Activated CD4-positive, alpha-beta T cell treated with anti-CD3 and anti-CD28 coated beads, Interleukin-2, amount 10 ng/mL, durations not matched to agents 7 days and 5 days (primary cell): ENCODE data around the gene ADGRL3. TPM values are rescaled to one million over a fixed set of nuclear protein-coding genes. Genes with fewer than 3 reads are reported as not detected.

Experiments used
- CTCF ChIA-PET: fragments of 350-600 bp; sonication (Branson Sonifier 250); formaldehyde crosslinking; loops from one replicate; lab custom pipeline; 2021; ENCODE audit warnings: antibody characterized with exemption; lab: Charles Lee
- POLR2A ChIA-PET: fragments of 350-600 bp; sonication (Branson Sonifier 250); formaldehyde crosslinking; loops from one replicate; lab custom pipeline; 2021; ENCODE audit warnings: antibody characterized with exemption; lab: Charles Lee
- DNase-seq: peaks from one replicate; pipeline ENCODE4 v3.0.0-alpha.2; 2020
- H3K27ac Mint-ChIP-seq: one replicate; pipeline ENCODE4 v1.8.0; 2021; ENCODE audit warnings: mild to moderate bottlenecking, moderate library complexity, mixed read lengths
- H3K27me3 Mint-ChIP-seq: one replicate; pipeline ENCODE4 v1.8.0; 2021; ENCODE audit warnings: mixed read lengths
- H3K36me3 Mint-ChIP-seq: one replicate; pipeline ENCODE4 v1.8.0; 2021; ENCODE audit warnings: low read depth, mixed read lengths
- H3K4me1 Mint-ChIP-seq: one replicate; pipeline ENCODE4 v1.8.0; 2021; ENCODE audit warnings: mixed read lengths
- H3K4me3 Mint-ChIP-seq: one replicate; pipeline ENCODE4 v1.8.0; 2021; ENCODE audit warnings: mild to moderate bottlenecking, moderate library complexity, mixed read lengths
- H3K9me3 Mint-ChIP-seq: one replicate; pipeline ENCODE4 v1.8.0; 2021; ENCODE audit warnings: mixed read lengths
- total RNA-seq, 2 experiments: library from RNA; stranded (reverse); gene quantifications; one replicate each; pipeline ENCODE4 v1.2.3, GENCODE V29; 2021

Gene ADGRL3
- total RNA-seq, 2 experiments from 2014 or later, result not detected

GRCh38 chr4:61915501-61915900 is 715.4 kb downstream of the ADGRL3 start:
- Mint-ChIP-seq H3K36me3 (no peaks in the 10 kb centered on the region), H3K27me3 (no peaks in the 10 kb centered on the region), H3K4me1 (no peaks in the 10 kb centered on the region), H3K4me3 (no peak overlapping the region), H3K27ac (no peak overlapping the region), H3K9me3 (no peaks in the 10 kb centered on the region)
- DNase-seq, result no peak
- ChIA-PET POLR2A (no interaction called here), CTCF (no interaction called here)

GRCh38 chr4:61918507-61918906 is 718.4 kb downstream of the ADGRL3 start:
- Mint-ChIP-seq H3K27ac (no peak overlapping the region), H3K4me1 (no peaks in the 10 kb centered on the region), H3K4me3 (no peak overlapping the region), H3K9me3 (peaks cover 2% of the 10 kb centered on the region), H3K27me3 (no peaks in the 10 kb centered on the region), H3K36me3 (no peaks in the 10 kb centered on the region)
- POLR2A ChIA-PET, result no interaction called here
- no peak for DNase-seq
- CTCF ChIA-PET, result no interaction called here

GRCh38 chr4:61918987-61919386 is 718.9 kb downstream of the ADGRL3 start:
- ChIA-PET POLR2A (no interaction called here), CTCF (no interaction called here)
- Mint-ChIP-seq H3K27ac (no peak overlapping the region), H3K4me1 (no peaks in the 10 kb centered on the region), H3K27me3 (no peaks in the 10 kb centered on the region), H3K4me3 (no peak overlapping the region), H3K36me3 (no peaks in the 10 kb centered on the region), H3K9me3 (peaks cover 2% of the 10 kb centered on the region)
- no peak for DNase-seq

- POLR2A ChIA-PET, result no interaction called here
- Mint-ChIP-seq H3K27ac (no peak overlapping the region), H3K4me3 (no peak overlapping the region), H3K4me1 (no peaks in the 10 kb centered on the region), H3K27me3 (no peaks in the 10 kb centered on the region), H3K36me3 (no peaks in the 10 kb centered on the region), H3K9me3 (peaks cover 2% of the 10 kb centered on the region)
- no peak for DNase-seq
- CTCF ChIA-PET, result no interaction called here
These were observed 719.4 kb downstream of the ADGRL3 start for GRCh38 chr4:61919561-61919960.

- Mint-ChIP-seq H3K27ac (no peak overlapping the region), H3K4me1 (no peaks in the 10 kb centered on the region), H3K36me3 (no peaks in the 10 kb centered on the region), H3K27me3 (no peaks in the 10 kb centered on the region), H3K4me3 (no peak overlapping the region), H3K9me3 (peaks cover 2% of the 10 kb centered on the region)
- ChIA-PET POLR2A (no interaction called here), CTCF (no interaction called here)
- no peak for DNase-seq
These were observed 721.8 kb downstream of the ADGRL3 start for GRCh38 chr4:61921920-61922319.

GRCh38 chr4:61922766-61923165 is 722.6 kb downstream of the ADGRL3 start:
- no peaks in the 10 kb centered on the region for H3K36me3 Mint-ChIP-seq
- no peak overlapping the region for H3K27ac Mint-ChIP-seq
- H3K27me3 Mint-ChIP-seq, result no peaks in the 10 kb centered on the region
- no peaks in the 10 kb centered on the region for H3K4me1 Mint-ChIP-seq
- peaks cover 2% of the 10 kb centered on the region for H3K9me3 Mint-ChIP-seq
- ChIA-PET POLR2A (no interaction called here), CTCF (no interaction called here)
- H3K4me3 Mint-ChIP-seq, result no peak overlapping the region
- no peak for DNase-seq

GRCh38 chr4:61923179-61923578 is 723.1 kb downstream of the ADGRL3 start:
- Mint-ChIP-seq H3K27ac (no peak overlapping the region), H3K36me3 (no peaks in the 10 kb centered on the region), H3K4me3 (no peak overlapping the region), H3K9me3 (peaks cover 2% of the 10 kb centered on the region), H3K4me1 (no peaks in the 10 kb centered on the region), H3K27me3 (no peaks in the 10 kb centered on the region)
- POLR2A ChIA-PET, result no interaction called here
- DNase-seq, result no peak
- CTCF ChIA-PET, result no interaction called here

GRCh38 chr4:61924131-61924530 is 724.0 kb downstream of the ADGRL3 start:
- ChIA-PET CTCF (no interaction called here), POLR2A (no interaction called here)
- H3K4me3 Mint-ChIP-seq, result no peak overlapping the region
- peaks cover 2% of the 10 kb centered on the region for H3K9me3 Mint-ChIP-seq
- DNase-seq, result no peak
- H3K36me3 Mint-ChIP-seq, result no peaks in the 10 kb centered on the region
- H3K27me3 Mint-ChIP-seq, result no peaks in the 10 kb centered on the region
- no peak overlapping the region for H3K27ac Mint-ChIP-seq
- H3K4me1 Mint-ChIP-seq, result no peaks in the 10 kb centered on the region

GRCh38 chr4:61933527-61933926 is 733.4 kb downstream of the ADGRL3 start:
- H3K36me3 Mint-ChIP-seq, result no peaks in the 10 kb centered on the region
- H3K27ac Mint-ChIP-seq, result no peak overlapping the region
- H3K4me3 Mint-ChIP-seq, result no peak overlapping the region
- ChIA-PET POLR2A (no interaction called here), CTCF (no interaction called here)
- no peaks in the 10 kb centered on the region for H3K9me3 Mint-ChIP-seq
- no peaks in the 10 kb centered on the region for H3K4me1 Mint-ChIP-seq
- no peak for DNase-seq
- H3K27me3 Mint-ChIP-seq, result no peaks in the 10 kb centered on the region

GRCh38 chr4:61934198-61934597 is 734.1 kb downstream of the ADGRL3 start:
- Mint-ChIP-seq H3K36me3 (no peaks in the 10 kb centered on the region), H3K9me3 (peaks cover 3% of the 10 kb centered on the region), H3K27me3 (no peaks in the 10 kb centered on the region), H3K4me1 (no peaks in the 10 kb centered on the region), H3K27ac (no peak overlapping the region), H3K4me3 (no peak overlapping the region)
- POLR2A ChIA-PET, result no interaction called here
- no peak for DNase-seq
- CTCF ChIA-PET, result no interaction called here

- Mint-ChIP-seq H3K9me3 (peaks cover 3% of the 10 kb centered on the region), H3K36me3 (no peaks in the 10 kb centered on the region), H3K27ac (no peak overlapping the region), H3K27me3 (no peaks in the 10 kb centered on the region), H3K4me3 (no peak overlapping the region), H3K4me1 (no peaks in the 10 kb centered on the region)
- CTCF ChIA-PET, result no interaction called here
- no peak for DNase-seq
- POLR2A ChIA-PET, result no interaction called here
These were observed 738.2 kb downstream of the ADGRL3 start for GRCh38 chr4:61938250-61938846.

- Mint-ChIP-seq H3K36me3 (no peaks in the 10 kb centered on the region), H3K4me1 (no peaks in the 10 kb centered on the region), H3K4me3 (no peak overlapping the region), H3K9me3 (peaks cover 12% of the 10 kb centered on the region), H3K27ac (no peak overlapping the region), H3K27me3 (no peaks in the 10 kb centered on the region)
- ChIA-PET POLR2A (no interaction called here), CTCF (no interaction called here)
- no peak for DNase-seq
These were observed 750.5 kb downstream of the ADGRL3 start for GRCh38 chr4:61950625-61951024.

- DNase-seq, result no peak
- H3K27me3 Mint-ChIP-seq, result no peaks in the 10 kb centered on the region
- no peak overlapping the region for H3K4me3 Mint-ChIP-seq
- H3K4me1 Mint-ChIP-seq, result no peaks in the 10 kb centered on the region
- H3K27ac Mint-ChIP-seq, result no peak overlapping the region
- ChIA-PET CTCF (no interaction called here), POLR2A (no interaction called here)
- H3K9me3 Mint-ChIP-seq, result peaks cover 10% of the 10 kb centered on the region
- no peaks in the 10 kb centered on the region for H3K36me3 Mint-ChIP-seq
These were observed 753.3 kb downstream of the ADGRL3 start for GRCh38 chr4:61953386-61953785.

GRCh38 chr4:61958591-61958990 is 758.5 kb downstream of the ADGRL3 start:
- H3K27ac Mint-ChIP-seq, result no peak overlapping the region
- H3K27me3 Mint-ChIP-seq, result no peaks in the 10 kb centered on the region
- no peaks in the 10 kb centered on the region for H3K4me1 Mint-ChIP-seq
- ChIA-PET CTCF (no interaction called here), POLR2A (no interaction called here)
- DNase-seq, result no peak
- no peak overlapping the region for H3K4me3 Mint-ChIP-seq
- H3K9me3 Mint-ChIP-seq, result peaks cover 13% of the 10 kb centered on the region
- H3K36me3 Mint-ChIP-seq, result no peaks in the 10 kb centered on the region
